Esophagus muscularis mucosa (tissue), 4 donors: ENCODE data around the gene KCNQ2. TPM values are rescaled to one million over a fixed set of nuclear protein-coding genes. Genes with fewer than 3 reads are reported as not detected.

ENCODE experiments used
- DNase-seq: peaks from one replicate; pipeline ENCODE4 v3.0.0-alpha.2; 2017; ENCODE audit errors: extremely low spot score
- H3K27ac ChIP-seq, 4 donors: fragments of 200-600 bp; sonication (generic); replicated peaks in 1 of 4; 1 replicate in 3 of 4; 2 replicates in 1 of 4; pipeline ENCODE4 v1.5.1; 2016 to 2019; ENCODE audit warnings: mild to moderate bottlenecking in 1 of 4
- H3K27me3 ChIP-seq, 4 donors: fragments of 200-600 bp; sonication (generic); one replicate each; pipeline versions ENCODE4 v1.5.1 to v1.6.0; 2016 to 2019
- H3K36me3 ChIP-seq, 4 donors: fragments of 200-600 bp; sonication (generic); one replicate each; pipeline ENCODE4 v1.5.1; 2016 to 2019
- H3K4me1 ChIP-seq, 4 donors: fragments of 200-600 bp; sonication (generic); one replicate each; pipeline ENCODE4 v1.5.1; 2016 to 2019
- H3K4me3 ChIP-seq, 4 donors: fragments of 200-600 bp; sonication (generic); 1 replicate in 2 of 4; 2 replicates in 2 of 4; pipeline ENCODE4 v1.5.1; 2016 to 2019; ENCODE audit warnings: mild to moderate bottlenecking in 4 of 4, moderate library complexity in 1 of 4
- H3K9me3 ChIP-seq, 4 donors: fragments of 200-600 bp; sonication (generic); 1 replicate in 3 of 4; 2 replicates in 1 of 4; pipeline ENCODE4 v1.5.1; 2016 to 2019
- CTCF ChIP-seq, 3 experiments: fragments of 200-600 bp in 2 of 3; fragments of 450-650 bp in 1 of 3; sonication (generic) in 2 of 3; IDR thresholded peaks; one replicate each; pipeline ENCODE4 v1.5.1; 2017 to 2019; ENCODE audit warnings: antibody characterized with exemption in 3 of 3, mild to moderate bottlenecking in 2 of 3, moderate library complexity in 1 of 3
- EP300 ChIP-seq: sonication (generic); formaldehyde crosslinking; IDR thresholded peaks from one replicate; pipeline ENCODE4 v1.6.1; 2017; ENCODE audit warnings: antibody characterized with exemption
- POLR2A ChIP-seq: fragments of 450-650 bp; IDR thresholded peaks from one replicate; pipeline ENCODE4 v1.6.1; 2017; ENCODE audit warnings: antibody characterized with exemption, moderate library complexity, mild to moderate bottlenecking, low read depth
- POLR2AphosphoS5 ChIP-seq, 2 donors: sonication (generic); formaldehyde crosslinking; IDR thresholded peaks; one replicate each; pipeline ENCODE4 v1.6.1; 2017; ENCODE audit warnings: antibody characterized with exemption in 2 of 2
- WGBS: methylation state at CpG from one replicate; pipeline ENCODE4 v1.1.5; 2018; 5-methylcytosine and 5-hydroxymethylcytosine counted together
- intact Hi-C: fragments of 100-400 bp; cut with DNase I; formaldehyde crosslinking; loops from one replicate; pipeline ENCODE4 v1.15.1; 2023
- total RNA-seq, 4 donors: library from RNA; depleted of rRNA; stranded (reverse); fragments of >200 nt; gene quantifications; one replicate each; pipeline versions ENCODE4 v1.1.0 to v1.2.1, GENCODE V29; 2016

The KCNQ2 gene
- total RNA-seq, 4 donors from 2014 or later = 0.11 to 1.6 (median 0.50) TPM; not detected in 1

GRCh38 chr20:63400486-63401210, 71.8 kb downstream of the KCNQ2 start:
- DNase-seq = no peak
- no peak for TF ChIP-seq EP300
- TF ChIP-seq POLR2A = no peak
- TF ChIP-seq CTCF (IDR thresholded peaks at IDR 0.05) = no peak
- no peak for TF ChIP-seq POLR2AphosphoS5 (IDR thresholded peaks at IDR 0.05)
- WGBS = 73% methylated on average over 31 of the region's 44 CpGs
- Histone ChIP-seq H3K9me3 (no peaks in the 10 kb centered on the region), H3K4me1 (no peaks in the 10 kb centered on the region), H3K27me3 (peaks cover 0 to 97% (median 0%) of the 10 kb centered on the region in 4 donors), H3K36me3 (no peaks in the 10 kb centered on the region), H3K4me3 (no peak overlapping the region), H3K27ac (no peak overlapping the region)
- intact Hi-C loops = no loop called here

- 86% methylated on average over 28 of the region's 41 CpGs for WGBS
- TF ChIP-seq EP300 (no peak), CTCF (IDR thresholded peaks at IDR 0.05) (no peak), POLR2AphosphoS5 (IDR thresholded peaks at IDR 0.05) (no peak), POLR2A (no peak)
Observed at GRCh38 chr20:63399596-63400375, 72.7 kb downstream of the KCNQ2 start.

GRCh38 chr20:63398744-63399514, 73.5 kb downstream of the KCNQ2 start:
- Histone ChIP-seq H3K4me1 (peaks cover 0 to 8% (median 3%) of the 10 kb centered on the region in 4 donors), H3K4me3 (no peak overlapping the region), H3K27ac (no peak overlapping the region), H3K27me3 (peaks cover 0 to 97% (median 0%) of the 10 kb centered on the region in 4 donors), H3K9me3 (no peaks in the 10 kb centered on the region), H3K36me3 (no peaks in the 10 kb centered on the region)
- WGBS = 75% methylated on average over 5 of the region's 27 CpGs
- TF ChIP-seq POLR2AphosphoS5 (IDR thresholded peaks at IDR 0.05) = no peak
- TF ChIP-seq EP300 = no peak
- TF ChIP-seq CTCF (IDR thresholded peaks at IDR 0.05) = no peak
- intact Hi-C loops = no loop called here
- no peak for DNase-seq

More at GRCh38 chr20:63399596-63400375, 72.7 kb downstream of the KCNQ2 start:
- Histone ChIP-seq H3K36me3 (no peaks in the 10 kb centered on the region), H3K9me3 (no peaks in the 10 kb centered on the region), H3K4me3 (no peak overlapping the region), H3K27me3 (peaks cover 0 to 97% (median 0%) of the 10 kb centered on the region in 4 donors), H3K4me1 (no peaks in the 10 kb centered on the region), H3K27ac (no peak overlapping the region)
- intact Hi-C loops = no loop called here
- no peak for DNase-seq

- WGBS = 81% methylated on average over 12 of the region's 25 CpGs
- TF ChIP-seq CTCF (IDR thresholded peaks at IDR 0.05) = no peak
- TF ChIP-seq POLR2A = no peak
- TF ChIP-seq EP300 = no peak
- TF ChIP-seq POLR2AphosphoS5 (IDR thresholded peaks at IDR 0.05) = no peak
- Histone ChIP-seq H3K27me3 (peaks cover 0 to 97% (median 0%) of the 10 kb centered on the region in 4 donors), H3K27ac (no peak overlapping the region), H3K4me3 (no peak overlapping the region), H3K9me3 (no peaks in the 10 kb centered on the region), H3K4me1 (peaks cover 0 to 12% (median 4%) of the 10 kb centered on the region in 4 donors), H3K36me3 (no peaks in the 10 kb centered on the region)
- DNase-seq = no peak
- intact Hi-C loops = no loop called here
Observed at GRCh38 chr20:63397946-63398450, 74.5 kb downstream of the KCNQ2 start.
